ENCODE data around the gene TMEM120A. TPM values are rescaled to one million over a fixed set of nuclear protein-coding genes. Genes with fewer than 3 reads are reported as not detected.
A peak's percentile ranks its signal among the peaks of the same experiment; 100 is the strongest.

TMEM120A gene
- total and polyA plus RNA-seq, 9 donors: 44.4 to 170 (median 102) TPM

DNA sequence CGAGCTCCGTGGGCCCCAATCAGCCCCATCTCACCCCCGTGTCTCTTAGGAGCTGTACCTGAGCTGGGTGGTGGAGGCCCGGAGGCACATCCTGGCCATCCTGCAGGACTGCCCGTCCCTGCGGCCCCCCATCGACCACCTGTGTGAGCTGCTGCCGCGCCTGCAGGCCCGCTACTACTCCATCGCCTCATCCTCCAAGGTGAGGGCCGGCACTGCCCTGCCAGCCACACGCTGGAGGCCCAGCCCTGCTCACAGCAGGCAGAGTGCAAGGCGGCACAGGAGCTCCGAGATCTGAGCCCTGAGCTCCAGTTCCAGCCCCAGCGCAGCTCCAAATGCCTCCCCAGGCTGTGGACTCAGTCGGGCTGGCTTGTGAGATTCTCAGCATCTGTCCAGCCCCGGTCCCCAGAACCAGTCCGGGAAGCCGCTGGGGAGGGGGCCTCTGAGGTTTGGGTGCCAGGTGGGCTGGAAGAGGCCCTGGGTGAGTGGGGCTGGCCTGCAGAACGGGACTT lies 9.3 kb downstream of the TMEM120A start:
- DNase-seq: peak in 2 of 5 donors; percentile 29 to 48
- TF ChIP-seq POLR2A (IDR thresholded peaks at IDR 0.05) (no peak), EP300 (IDR thresholded peaks at IDR 0.05) (no peak)
- TF ChIP-seq, protein P1, sequence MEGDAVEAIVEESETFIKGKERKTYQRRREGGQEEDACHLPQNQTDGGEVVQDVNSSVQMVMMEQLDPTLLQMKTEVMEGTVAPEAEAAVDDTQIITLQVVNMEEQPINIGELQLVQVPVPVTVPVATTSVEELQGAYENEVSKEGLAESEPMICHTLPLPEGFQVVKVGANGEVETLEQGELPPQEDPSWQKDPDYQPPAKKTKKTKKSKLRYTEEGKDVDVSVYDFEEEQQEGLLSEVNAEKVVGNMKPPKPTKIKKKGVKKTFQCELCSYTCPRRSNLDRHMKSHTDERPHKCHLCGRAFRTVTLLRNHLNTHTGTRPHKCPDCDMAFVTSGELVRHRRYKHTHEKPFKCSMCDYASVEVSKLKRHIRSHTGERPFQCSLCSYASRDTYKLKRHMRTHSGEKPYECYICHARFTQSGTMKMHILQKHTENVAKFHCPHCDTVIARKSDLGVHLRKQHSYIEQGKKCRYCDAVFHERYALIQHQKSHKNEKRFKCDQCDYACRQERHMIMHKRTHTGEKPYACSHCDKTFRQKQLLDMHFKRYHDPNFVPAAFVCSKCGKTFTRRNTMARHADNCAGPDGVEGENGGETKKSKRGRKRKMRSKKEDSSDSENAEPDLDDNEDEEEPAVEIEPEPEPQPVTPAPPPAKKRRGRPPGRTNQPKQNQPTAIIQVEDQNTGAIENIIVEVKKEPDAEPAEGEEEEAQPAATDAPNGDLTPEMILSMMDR (IDR thresholded peaks at IDR 0.05): no peak
- peak overlapping the region; percentile 28 to 75 for H3K27ac ChIP-seq
- H3K27me3 ChIP-seq: no peaks in the 10 kb centered on the region
- no peaks in the 10 kb centered on the region for H3K36me3 ChIP-seq
- H3K4me3 ChIP-seq: no peak overlapping the region
- intact Hi-C loops (cut with DNase I): no loop called here
- 70 to 83% (median 76%) methylated on average over 20 to 21 of the region's 21 CpGs for WGBS, 3 donors
- peaks cover 22% of the 10 kb centered on the region for H3K4me1 ChIP-seq (ENCODE audit: insufficient read depth)
- no peaks in the 10 kb centered on the region for H3K9me3 ChIP-seq

DNA sequence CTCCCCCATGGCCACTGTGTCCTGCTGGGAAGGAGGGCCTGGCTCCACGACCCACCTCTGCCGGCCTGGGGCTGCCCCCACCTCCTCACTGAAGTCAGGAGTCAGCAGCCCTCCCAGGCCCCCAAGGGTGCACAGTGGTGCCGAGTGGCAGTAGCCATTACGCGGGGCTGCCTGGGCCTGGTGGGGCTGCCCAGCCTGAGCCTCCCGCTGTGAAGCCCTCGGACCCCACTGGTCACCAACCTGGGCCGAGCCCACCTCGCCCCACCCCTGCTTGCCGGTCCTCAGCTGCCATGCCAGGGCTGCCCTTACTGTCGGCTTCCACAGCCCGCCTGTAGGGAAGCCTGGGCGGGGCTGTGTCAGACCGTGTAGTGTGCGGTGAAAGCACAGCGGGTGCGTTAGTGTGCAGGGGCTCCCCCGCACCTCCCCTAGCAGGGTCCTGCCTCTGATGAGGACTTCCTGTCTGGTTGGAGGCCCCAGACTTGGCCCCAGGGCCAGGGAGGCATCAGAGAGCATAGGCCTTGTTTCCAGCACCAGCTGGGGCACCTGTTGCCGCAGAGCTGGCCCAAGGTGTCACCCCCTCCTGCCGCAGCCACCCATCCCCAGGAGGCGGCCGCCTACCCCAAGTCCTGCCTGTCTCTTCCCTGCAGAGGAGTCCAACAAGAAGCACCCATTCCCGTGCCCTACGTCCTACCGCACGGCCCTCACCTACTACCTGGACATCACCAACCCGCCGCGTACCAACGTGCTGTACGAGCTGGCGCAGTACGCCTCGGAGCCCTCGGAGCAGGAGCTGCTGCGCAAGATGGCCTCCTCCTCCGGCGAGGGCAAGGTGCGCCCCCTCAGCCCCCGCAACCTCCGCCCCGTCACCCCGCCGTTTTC lies 10.0 kb downstream of the TMEM120A start:
- Histone ChIP-seq H3K36me3 (no peaks in the 10 kb centered on the region), H3K4me1 (ENCODE audit: insufficient read depth) (peaks cover 20% of the 10 kb centered on the region), H3K27ac (peak overlapping the region; percentile 30 to 75), H3K9me3 (no peaks in the 10 kb centered on the region), H3K27me3 (no peaks in the 10 kb centered on the region), H3K4me3 (no peak overlapping the region)
- TF ChIP-seq POLR2A (IDR thresholded peaks at IDR 0.05) (no peak), EP300 (IDR thresholded peaks at IDR 0.05) (no peak)
- TF ChIP-seq, protein P1 (IDR thresholded peaks at IDR 0.05): no peak
- intact Hi-C loops (cut with DNase I): no loop called here
- WGBS, 3 donors: 86 to 92% (median 86%) methylated on average over 40 to 44 of the region's 44 CpGs
- peak in 4 of 5 donors; percentile 27 to 56 (median 45) for DNase-seq

- H3K27ac ChIP-seq: peak overlapping the region in 1 of 2 donors; percentile 30
- intact Hi-C loops (cut with DNase I): no loop called here
- H3K27me3 ChIP-seq: no peaks in the 10 kb centered on the region
- no peak overlapping the region for H3K4me3 ChIP-seq
- peak in 2 of 5 donors; percentile 34 for DNase-seq
- H3K4me1 ChIP-seq (ENCODE audit: insufficient read depth): peaks cover 24% of the 10 kb centered on the region
- TF ChIP-seq EP300 (IDR thresholded peaks at IDR 0.05) (no peak), POLR2A (IDR thresholded peaks at IDR 0.05) (no peak)
- TF ChIP-seq, protein P1 (IDR thresholded peaks at IDR 0.05): no peak
- no peaks in the 10 kb centered on the region for H3K9me3 ChIP-seq
- 78 to 84% (median 79%) methylated on average over 22 to 26 of the region's 26 CpGs for WGBS, 3 donors
- no peaks in the 10 kb centered on the region for H3K36me3 ChIP-seq
Measured at GRCh38 chr7:75983471-75984129, 10.8 kb downstream of the TMEM120A start.

DNA sequence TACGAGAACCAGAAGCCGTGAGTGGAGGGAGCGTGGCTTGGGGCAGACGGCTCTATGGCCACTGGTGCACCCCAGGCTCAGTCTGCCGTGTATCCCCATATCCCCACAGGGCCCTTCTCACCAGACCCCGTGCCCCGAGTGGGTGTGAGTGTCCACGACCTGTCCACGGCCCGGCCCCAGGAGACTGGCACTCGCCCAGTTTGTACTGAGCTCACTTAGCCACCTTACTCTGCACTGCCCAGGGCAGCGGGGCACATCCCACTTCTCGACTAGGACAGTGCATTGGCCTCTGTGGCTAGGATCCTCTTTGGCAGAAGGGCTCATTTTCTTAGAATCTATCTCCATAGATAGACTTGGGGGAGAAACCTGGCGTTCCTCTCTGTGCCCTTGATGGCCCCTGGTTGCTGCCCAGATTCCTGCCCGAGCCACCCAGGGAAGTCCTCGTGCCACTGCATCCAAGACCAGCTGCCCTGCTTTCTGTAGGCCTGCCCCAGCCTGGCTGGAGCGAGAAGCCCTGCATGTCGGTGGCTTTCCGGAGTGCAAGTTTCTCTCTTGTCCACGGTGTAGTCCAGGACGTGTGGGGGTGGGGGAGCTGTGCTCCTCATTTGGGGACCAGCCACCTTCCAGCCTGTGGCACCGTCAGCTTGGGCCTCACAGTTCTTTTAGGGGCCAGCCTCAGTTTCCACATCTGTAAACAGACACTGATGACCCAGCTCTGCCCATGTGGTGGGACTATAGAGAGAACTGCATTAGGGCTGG lies 11.9 kb downstream of the TMEM120A start:
- Histone ChIP-seq H3K9me3 (no peaks in the 10 kb centered on the region), H3K36me3 (no peaks in the 10 kb centered on the region), H3K27me3 (no peaks in the 10 kb centered on the region), H3K4me1 (ENCODE audit: insufficient read depth) (peaks cover 25% of the 10 kb centered on the region), H3K27ac (no peak overlapping the region), H3K4me3 (no peak overlapping the region)
- intact Hi-C loops (cut with DNase I): no loop called here
- WGBS, 3 donors: 80 to 87% (median 83%) methylated on average over 22 of the region's 22 CpGs
- TF ChIP-seq POLR2A (IDR thresholded peaks at IDR 0.05) (no peak), EP300 (IDR thresholded peaks at IDR 0.05) (no peak)
- TF ChIP-seq, protein P1 (IDR thresholded peaks at IDR 0.05): no peak
- peak in 2 of 5 donors; percentile 39 to 47 for DNase-seq

Data from ovary (tissue), 9 donors.